Spleen (tissue), 7 donors: ENCODE results near the gene TMEM30B.

ENCODE experiments used
- POLR2A ChIP-seq, 3 donors: fragments of 450-650 bp; IDR thresholded peaks; one replicate each; pipeline ENCODE4 v1.5.1; 2017; ENCODE audit warnings: antibody characterized with exemption in 3 of 3, mild to moderate bottlenecking in 1 of 3
- TF ChIP-seq, protein P1 (sequence below), 11 experiments: fragments of 200-600 bp in 7 of 11; fragments of 450-650 bp in 4 of 11; sonication (generic) in 4 of 11; IDR thresholded peaks in 8 of 11; conservative IDR thresholded peaks in 3 of 11; 1 replicate in 7 of 11; 2 replicates in 4 of 11; pipeline versions ENCODE4 v1.4.0 to v1.8.0; 2016 to 2021; ENCODE audit warnings: antibody characterized with exemption in 11 of 11, inconsistent platforms in 4 of 11, mild to moderate bottlenecking in 1 of 11
- donor health status: DM: no; HTN: no; CAD: no; lungs with moderate emphysema.
- donor health status: DM: no; HTN: no; CAD: no.
- donor health status: DM: no; HTN: no; CAD: no.

DNA sequence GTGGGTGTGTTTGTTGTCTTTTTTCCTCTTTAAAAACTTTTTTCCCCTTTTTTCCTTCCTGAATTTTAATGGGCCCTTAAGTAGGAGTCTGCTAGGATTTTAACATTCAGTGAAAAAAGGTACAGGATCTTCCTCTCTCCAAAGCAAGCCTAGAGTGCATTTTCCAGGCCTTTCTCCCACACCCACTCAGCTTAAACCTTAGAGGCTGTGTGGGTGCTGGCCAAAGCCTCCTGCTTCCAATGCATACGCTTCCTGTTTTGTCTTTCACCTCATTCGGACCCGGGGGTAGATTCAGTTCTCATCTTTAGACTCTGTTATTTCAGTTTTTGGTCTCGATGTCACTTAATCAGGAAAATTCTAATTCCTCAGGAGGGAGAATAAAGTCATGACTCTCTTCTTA, 51.2 kb downstream of the TMEM30B start:
- TF ChIP-seq, protein P1, sequence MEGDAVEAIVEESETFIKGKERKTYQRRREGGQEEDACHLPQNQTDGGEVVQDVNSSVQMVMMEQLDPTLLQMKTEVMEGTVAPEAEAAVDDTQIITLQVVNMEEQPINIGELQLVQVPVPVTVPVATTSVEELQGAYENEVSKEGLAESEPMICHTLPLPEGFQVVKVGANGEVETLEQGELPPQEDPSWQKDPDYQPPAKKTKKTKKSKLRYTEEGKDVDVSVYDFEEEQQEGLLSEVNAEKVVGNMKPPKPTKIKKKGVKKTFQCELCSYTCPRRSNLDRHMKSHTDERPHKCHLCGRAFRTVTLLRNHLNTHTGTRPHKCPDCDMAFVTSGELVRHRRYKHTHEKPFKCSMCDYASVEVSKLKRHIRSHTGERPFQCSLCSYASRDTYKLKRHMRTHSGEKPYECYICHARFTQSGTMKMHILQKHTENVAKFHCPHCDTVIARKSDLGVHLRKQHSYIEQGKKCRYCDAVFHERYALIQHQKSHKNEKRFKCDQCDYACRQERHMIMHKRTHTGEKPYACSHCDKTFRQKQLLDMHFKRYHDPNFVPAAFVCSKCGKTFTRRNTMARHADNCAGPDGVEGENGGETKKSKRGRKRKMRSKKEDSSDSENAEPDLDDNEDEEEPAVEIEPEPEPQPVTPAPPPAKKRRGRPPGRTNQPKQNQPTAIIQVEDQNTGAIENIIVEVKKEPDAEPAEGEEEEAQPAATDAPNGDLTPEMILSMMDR (IDR thresholded peaks at IDR 0.05 in 8 of 11, conservative IDR thresholded peaks at IDR 0.05 in 3 of 11) = no peak
- no peak for TF ChIP-seq POLR2A (IDR thresholded peaks at IDR 0.05)
